Measurements from ENCODE around the gene VPS13A.

- TF ChIP-seq POLR2A (IDR thresholded peaks at IDR 0.05) (no peak), CTCF (IDR thresholded peaks at IDR 0.05) (no peak)
Measured at GRCh38 chr9:77131399-77131798, 45.9 kb upstream of the VPS13A start.
